Nucleus accumbens (tissue), 56 donors: ENCODE measurements around the gene POPDC3.
A peak's percentile ranks its signal among the peaks of the same experiment; 100 is the strongest.
"Not testable (repeated sequence)": the region's sequence is repeated elsewhere in the genome, so short reads cannot be mapped to it uniquely, and the experiment has no call there.

Source experiments
- DNase-seq, 56 donors: peaks; one replicate each; lab custom pipeline; 2025; lab: John Stamatoyannopoulos, UW

The POPDC3 gene

GRCh38 chr6:105199711-105200110 is 19.9 kb upstream of the POPDC3 start:
- DNase-seq = peak in 1 of 56 donors; percentile 23

GRCh38 chr6:105196076-105196475 is 16.3 kb upstream of the POPDC3 start:
- no peak for DNase-seq

- no peak for DNase-seq
Observed at GRCh38 chr6:105194591-105194990, 14.8 kb upstream of the POPDC3 start.

- DNase-seq = no peak
Observed at GRCh38 chr6:105194106-105194505, 14.3 kb upstream of the POPDC3 start.

GRCh38 chr6:105193647-105194046 is 13.8 kb upstream of the POPDC3 start:
- DNase-seq = no peak

GRCh38 chr6:105192707-105193465 is 13.1 kb upstream of the POPDC3 start:
- no peak for DNase-seq

GRCh38 chr6:105191351-105191750 is 11.5 kb upstream of the POPDC3 start:
- no peak for DNase-seq

GRCh38 chr6:105189026-105189820 is 9.4 kb upstream of the POPDC3 start:
- no peak for DNase-seq

GRCh38 chr6:105188251-105188650 is 8.4 kb upstream of the POPDC3 start:
- no peak for DNase-seq

- no peak for DNase-seq
Observed at GRCh38 chr6:105186576-105186975, 6.8 kb upstream of the POPDC3 start.

GRCh38 chr6:105184921-105185320 is 5.1 kb upstream of the POPDC3 start:
- no peak for DNase-seq

GRCh38 chr6:105181981-105182515 is 2.2 kb upstream of the POPDC3 start:
- DNase-seq = no peak

- no peak for DNase-seq
Observed at GRCh38 chr6:105178636-105179035, 1.2 kb downstream of the POPDC3 start.

- DNase-seq = no peak
Observed at GRCh38 chr6:105178110-105178509, 1.7 kb downstream of the POPDC3 start.

GRCh38 chr6:105177556-105177955 is 2.3 kb downstream of the POPDC3 start:
- DNase-seq = no peak

- no peak for DNase-seq
Observed at GRCh38 chr6:105174512-105174911, 5.3 kb downstream of the POPDC3 start.

GRCh38 chr6:105172515-105172914 is 7.3 kb downstream of the POPDC3 start:
- not testable (repeated sequence) for DNase-seq

GRCh38 chr6:105170059-105170458 is 9.8 kb downstream of the POPDC3 start:
- no peak for DNase-seq

- DNase-seq = no peak
Observed at GRCh38 chr6:105167914-105168313, 11.9 kb downstream of the POPDC3 start.

- DNase-seq = peak in 2 of 56 donors; percentile 7 to 46
Observed at GRCh38 chr6:105164418-105164817, 15.4 kb downstream of the POPDC3 start.

- DNase-seq = no peak
Observed at GRCh38 chr6:105163183-105163582, 16.6 kb downstream of the POPDC3 start.

- no peak for DNase-seq
Observed at GRCh38 chr6:105162377-105162776, 17.4 kb downstream of the POPDC3 start.
